ENCODE measurements around the gene WSCD1.

Gene WSCD1

DNA sequence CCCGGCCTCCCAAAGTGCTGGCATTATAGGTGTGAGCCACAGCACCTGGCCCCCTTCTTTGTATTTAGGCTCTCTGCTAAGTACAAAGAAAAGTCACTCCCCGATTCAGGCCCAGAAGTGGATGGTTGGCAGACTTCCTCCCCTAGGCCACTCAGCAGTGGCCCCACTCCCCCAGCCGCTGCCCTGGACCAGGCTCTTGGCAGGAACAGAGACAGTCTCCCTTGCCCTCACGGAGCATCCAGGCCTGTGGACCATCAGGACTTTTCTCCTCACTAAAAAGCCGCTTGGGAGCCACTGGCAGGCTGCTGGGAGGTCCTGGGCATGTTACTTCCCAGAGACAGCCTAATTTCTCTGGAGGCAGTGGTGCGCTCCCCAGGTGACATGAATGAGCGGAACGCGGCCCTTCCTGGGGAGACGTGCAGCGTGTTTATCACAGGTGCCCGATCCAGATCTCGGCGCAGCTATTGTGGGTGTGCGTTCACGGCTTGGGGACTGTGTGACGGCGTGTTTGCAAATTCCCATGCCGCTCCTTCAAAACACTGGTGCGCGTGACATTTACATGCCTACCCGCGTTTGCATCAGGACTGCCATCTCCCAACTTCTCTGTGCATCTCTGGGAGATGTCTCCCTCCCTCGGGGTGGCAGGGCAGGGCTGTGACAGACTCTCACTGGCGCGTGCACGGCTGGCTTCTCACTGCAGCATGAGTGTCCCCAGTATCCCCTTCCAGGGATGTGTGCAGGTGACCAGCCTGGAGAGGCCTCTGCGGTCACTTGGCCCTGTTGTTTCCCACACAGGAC, 16.6 kb downstream of the WSCD1 start:
- no peak for DNase-seq

DNA sequence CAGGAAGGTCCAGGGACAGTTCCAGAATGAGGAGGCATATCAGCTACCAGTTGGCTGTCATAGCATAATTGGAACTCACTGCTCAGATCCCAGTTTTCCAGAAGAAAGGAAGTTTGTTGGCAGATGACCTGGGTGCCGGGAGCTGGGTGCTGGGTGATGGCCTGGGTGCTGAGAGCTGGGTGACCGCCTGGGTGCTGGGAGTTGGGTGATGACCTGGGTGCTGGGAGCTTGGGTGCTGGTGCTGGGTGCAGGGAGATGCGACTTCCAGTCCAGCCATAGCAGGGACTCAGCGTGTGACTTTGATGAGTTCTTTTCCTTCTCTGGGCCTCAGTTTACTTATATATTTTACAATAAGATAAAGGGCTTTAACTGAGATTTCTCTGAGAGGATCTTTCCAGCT, 18.0 kb downstream of the WSCD1 start:
- DNase-seq: no peak

DNA sequence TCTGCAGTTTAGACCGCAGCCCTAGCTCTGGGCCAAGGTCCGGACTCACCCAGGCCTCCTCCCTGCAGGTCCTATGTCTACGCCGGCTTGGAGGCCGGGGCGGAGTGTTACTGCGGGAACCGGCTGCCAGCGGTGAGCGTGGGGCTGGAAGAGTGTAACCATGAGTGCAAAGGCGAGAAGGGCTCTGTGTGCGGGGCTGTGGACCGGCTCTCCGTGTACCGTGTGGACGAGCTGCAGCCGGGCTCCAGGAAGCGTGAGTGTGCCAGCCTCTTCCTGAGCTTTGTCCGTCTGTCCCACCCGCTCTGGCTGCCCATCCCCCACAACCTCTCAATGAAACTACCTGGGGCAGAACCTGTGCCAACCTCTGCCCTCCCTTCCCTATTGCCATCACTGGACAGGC, 20.1 kb downstream of the WSCD1 start:
- DNase-seq: no peak

DNA sequence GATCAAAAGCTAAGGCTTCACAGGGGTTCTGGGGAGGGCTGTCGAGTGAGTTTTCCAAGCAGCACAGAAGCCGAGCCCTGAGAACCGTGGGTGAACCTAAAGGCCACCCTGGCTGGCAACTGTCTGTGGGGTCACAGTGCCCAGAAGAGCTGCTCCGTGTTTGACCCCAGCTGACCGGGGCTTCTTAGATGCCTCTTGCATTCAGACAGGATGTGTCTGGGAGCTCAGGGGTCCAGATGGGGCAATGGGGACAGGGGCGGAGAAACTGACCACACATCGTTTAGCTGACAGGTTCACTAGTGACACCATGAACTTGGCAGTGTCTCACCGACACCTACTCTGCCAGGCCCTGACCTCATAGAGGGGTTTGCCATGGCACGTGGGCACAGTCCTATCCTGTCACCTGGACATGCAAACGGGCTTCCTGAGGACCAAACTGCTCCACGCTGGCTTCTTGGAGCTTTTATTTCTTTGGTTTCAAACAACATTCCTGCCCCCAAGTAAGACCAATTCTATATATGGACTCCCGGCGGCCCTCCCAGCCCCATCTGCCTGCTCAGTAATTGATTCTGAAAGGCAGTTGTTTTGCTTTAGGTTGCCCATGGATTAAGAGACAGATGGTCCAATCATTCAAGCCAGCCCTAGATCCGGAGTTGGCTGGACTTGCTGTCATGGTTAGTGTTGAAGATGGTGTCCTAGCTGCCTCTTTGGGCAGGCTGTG, 22.2 kb downstream of the WSCD1 start:
- DNase-seq: no peak

DNA sequence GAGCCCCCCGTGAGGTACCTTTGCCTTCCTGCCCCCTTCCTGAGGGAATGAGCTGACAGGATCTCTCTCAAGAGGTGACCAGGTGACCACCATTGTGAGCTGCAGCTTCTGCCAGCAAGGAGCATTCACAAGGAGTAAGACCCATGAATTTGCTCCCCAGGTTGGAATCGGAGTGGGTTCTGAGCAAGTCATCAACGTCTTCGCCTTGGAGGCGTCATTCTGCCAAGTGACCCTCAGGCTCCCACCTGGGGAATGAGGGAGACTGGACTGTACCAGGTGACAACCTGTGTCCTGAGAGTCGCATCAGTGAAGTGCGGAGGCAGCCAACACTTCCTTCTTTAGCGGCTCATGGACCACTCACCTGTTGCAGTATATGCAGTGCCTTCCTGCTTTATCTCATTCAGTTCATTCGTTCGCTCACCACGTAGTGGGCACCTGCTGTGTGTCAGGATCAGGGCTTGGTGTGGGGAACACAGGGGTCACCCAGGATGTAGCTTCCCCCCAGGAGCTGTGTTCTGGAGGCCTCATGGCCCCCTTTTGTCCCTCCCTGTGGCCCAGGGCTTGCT, 22.8 kb downstream of the WSCD1 start:
- no peak for DNase-seq

DNA sequence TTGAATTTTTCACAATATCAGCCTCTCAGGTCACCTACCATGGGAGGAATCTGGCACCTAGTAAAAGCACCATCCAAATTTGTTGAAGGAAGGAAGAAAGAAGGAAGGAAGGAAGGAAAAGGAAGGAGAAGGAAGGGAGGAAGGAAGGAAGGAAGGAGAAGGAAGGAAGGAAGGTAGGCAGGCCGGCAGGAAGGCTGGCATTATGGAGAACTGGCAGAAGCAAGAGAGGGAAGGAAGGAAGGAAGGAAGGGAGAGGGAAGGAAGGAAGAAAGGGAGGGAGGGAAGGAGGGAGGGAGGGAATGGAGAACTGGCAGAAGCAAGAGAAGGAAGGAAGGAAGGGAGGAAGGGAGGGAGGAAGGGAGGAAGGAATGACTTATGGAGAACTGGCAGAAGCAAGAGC, 24.3 kb downstream of the WSCD1 start:
- DNase-seq: no peak

DNA sequence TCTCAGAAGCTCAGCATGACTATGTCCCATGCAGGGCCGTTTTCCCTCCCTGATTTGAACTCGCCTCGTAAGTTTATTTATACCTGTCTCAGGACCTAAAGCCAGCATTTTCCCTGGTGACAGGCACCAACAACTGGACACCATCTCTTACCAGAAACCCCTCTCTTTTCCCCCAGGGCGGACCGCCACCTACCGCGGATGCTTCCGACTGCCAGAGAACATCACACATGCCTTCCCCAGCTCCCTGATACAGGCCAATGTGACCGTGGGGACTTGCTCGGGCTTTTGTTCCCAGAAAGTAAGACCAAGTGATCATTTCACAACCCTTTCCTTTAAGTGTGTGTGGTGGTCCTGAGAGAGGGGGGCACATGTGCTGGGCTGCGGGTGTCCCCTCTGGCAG, 24.7 kb downstream of the WSCD1 start:
- no peak for DNase-seq

DNA sequence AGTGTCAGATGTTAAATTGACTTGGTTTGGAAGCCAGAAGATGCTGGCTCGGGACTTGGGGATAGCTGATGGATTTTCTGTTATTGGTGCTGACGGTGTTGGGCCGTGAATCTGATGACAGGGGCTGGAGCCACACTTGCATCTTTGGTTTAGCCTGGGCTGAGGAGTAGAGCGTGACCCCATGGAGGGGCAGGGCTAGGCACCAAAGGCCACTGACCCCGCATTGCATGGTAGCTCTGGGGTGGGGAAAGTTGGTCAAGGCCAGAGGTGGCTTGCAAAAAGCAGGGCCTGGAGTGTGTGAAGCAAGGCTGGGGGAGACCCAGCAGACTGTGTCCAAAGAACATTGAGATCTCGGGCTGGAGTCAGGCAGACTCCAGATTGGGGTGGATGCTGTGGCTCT, 25.3 kb downstream of the WSCD1 start:
- no peak for DNase-seq

DNA sequence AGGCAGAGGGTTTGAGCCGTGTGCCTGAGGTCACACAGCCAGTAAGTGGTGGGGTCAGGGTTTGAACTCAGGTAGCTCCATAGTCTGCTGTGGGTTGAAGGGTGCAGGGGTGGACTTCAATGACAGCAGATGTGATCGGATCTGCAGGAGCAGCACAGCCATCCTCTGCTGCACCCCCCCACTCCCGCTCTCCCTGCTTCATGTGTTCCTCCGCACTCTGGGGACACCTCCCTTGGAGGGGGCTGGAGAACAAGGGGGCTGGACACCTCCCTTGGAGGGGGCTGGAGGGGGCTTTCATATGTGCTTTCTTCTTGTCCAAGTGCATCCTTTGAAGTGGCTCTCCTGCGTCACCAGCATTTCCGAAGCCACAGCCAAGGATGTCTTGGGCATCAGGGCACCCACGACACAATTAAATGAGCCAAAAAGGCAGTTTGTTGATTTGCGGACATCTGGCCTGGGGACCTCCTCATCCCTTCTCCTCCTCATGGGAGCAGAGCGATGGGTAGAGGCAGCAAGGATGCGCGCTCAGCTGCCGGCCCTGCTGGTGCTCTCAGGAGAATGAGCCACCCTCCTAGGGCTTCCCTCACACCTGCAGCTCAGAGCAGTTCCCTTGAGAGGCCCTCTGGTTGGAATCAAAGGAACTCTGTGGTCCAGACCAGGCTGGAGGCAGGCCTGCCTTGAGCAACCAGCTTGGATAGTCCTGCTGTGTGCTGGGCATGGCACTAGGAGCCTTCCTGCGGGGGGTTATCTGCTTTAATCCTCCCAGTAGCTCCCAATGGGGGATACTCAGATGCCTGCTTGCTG, 26.2 kb downstream of the WSCD1 start:
- no peak for DNase-seq

DNA sequence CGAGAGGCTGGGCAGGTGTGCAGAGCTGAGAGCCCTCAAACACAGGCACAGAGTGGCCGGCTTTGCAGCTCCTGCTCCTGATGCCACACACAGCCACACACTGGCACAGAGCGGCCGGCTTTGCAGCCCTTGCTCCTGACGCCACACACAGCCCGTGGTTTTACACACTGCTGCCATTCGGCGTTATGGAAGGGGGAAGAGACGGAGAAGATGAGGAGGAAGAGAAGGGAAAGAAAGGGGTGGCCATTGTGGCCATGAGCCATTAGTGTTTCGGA, 26.8 kb downstream of the WSCD1 start:
- no peak for DNase-seq

DNA sequence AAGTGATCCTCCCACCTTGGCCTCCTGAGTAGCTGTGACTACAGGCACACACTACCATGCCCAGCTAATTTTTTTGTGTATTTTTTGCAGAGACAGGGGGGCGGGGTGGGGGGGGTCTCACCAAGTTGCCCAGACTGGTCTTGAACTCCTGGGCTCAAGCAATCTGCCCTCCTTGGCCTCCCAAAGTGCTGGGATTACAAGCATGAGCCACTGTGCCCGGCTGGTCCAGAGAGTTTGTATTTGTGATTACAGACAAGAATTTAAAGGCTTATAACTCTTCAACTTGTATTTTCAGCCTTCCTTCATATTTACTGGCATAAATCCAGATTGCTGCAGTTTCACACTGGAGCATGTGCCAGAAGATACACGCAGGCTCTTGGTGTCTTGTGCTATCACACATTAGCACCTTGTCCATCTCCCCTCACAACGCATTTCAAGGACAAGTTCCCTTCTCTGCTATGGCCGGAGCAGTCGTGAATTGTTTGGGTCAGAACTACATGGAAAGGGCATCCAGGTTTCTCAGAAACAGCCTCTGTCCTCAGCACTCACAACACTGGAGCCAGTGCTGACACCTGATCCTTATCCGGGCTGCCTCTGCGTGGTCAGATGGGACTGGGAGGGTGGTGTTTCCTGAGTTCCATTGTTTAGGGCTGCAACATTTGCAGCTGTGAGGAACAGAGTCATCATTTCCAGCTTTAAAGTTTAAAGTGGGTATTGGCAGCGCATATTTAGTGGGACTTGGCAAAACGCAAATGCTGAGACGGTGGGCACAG, 28.1 kb downstream of the WSCD1 start:
- DNase-seq: no peak

DNA sequence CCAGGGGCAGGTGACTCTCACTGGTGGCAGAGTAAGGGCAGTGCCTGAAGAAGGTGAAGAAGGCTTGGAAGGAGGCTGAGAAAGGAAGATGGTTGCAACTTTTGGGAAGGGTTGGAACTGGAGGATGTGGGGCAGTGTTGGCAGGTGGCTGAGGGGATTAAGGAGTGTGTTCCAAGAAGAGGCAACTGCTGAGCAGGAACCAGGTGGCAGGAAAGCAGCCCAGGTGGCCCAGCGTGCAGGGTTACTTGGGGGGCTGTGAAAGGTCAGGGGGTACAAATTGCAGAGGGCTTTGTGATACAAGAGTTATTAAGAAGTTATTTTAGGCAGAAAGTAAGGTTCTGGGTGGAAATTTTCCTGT, 28.6 kb downstream of the WSCD1 start:
- no peak for DNase-seq

DNA sequence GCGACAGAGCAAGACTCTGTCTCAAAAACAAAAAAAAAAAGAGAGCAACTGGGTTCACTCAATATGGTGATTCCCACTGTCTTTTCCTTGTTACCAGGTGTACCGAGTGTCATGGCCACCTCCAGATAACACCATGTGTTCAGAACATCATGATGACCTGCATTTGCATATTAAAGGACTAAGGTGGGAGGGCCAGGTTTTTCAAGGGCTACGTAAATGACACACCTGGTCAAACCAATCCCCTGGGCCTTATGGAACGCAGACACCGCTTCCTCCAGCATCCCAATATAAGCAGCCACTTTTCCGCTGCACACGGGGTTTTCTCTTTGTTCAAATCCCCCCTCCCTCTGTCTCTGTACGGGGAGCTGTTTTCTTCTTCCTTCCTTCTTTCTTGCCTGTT, 29.3 kb downstream of the WSCD1 start:
- DNase-seq: no peak

DNA sequence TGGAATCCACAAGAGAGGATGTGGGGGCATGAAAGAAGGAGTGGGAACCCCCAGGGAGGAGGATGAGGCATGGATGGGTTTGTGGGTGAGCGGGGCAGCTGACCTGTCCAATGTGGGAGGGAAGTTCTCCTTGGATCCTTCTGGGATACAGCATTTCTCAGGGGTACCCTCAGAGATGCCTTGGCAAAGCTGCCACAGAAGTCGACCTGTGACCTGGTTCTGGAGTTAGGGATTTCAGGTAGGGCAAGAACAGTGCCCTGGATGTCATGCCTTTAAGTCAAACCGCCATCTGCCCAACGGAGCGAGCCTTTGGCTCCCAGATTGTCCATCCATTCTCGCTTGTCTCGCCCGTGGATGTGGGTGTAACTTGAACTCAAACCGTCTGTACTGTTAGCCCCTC, 30.0 kb downstream of the WSCD1 start:
- DNase-seq: no peak

DNA sequence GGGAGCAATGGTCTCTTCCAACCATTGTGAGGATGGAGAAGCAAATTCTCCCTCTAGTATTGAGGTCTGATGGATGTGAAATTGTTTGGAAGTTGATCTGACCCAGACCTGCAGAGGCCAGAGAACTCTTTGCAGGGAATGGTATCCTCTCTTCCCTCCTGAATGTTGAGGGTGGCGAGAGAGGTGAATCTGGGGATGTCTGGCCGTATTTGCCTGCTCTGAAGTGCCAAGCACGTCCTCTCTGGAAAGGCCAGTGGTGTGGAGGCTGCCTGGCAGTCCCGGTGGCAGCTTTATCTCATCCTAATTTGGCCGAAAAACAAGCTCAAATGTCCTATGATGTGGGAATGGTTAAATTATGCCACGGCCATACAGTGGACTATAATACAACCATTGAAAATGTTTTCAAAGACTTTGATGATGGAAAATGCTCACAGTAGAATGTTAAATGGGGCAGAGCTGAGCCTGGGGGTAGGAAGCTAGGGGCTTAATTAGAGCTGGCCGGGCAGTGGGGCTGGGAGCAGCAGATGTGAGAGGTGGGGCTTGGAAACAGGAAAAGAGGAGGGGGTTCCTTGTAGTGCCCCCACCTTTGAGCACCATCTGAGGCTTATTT, 30.8 kb downstream of the WSCD1 start:
- DNase-seq: no peak

DNA sequence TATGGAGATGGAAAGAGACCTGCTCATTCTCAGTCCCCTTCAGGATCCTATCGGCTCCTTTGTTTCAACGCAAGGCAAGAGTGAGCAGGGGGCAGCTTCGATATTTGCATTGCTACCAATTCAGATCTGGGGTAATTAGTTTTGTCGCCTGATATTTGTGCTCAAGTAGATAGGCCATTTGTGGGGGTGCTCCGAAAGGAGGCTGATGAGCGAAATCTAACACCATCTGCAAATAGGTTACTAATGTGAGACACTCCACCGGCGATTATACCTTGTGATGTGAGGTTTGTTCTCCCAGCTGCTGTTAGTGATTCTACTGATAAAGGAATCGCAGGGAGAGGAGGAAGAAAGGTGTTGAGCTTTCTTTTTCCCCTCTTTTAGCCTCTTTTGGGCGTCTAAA, 31.5 kb downstream of the WSCD1 start:
- no peak for DNase-seq

DNA sequence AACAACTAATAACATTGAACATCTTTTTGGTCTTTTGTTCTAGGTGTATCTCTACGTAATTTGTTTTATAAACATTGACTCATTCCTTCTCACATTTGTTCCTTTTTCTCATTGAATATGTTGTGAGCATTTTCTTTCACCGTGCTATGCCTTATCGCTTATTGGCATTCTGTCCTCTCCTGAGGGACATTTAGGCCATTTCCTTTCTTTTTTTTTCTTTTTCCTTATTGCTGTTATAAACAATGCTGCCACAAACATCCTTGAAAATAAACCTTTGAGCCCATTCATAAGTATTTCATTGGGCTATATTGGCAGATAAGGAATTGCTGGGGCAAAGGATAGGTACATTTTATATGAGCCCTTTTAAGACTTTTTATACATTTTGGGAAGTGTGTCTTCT, 32.4 kb downstream of the WSCD1 start:
- DNase-seq: no peak

DNA sequence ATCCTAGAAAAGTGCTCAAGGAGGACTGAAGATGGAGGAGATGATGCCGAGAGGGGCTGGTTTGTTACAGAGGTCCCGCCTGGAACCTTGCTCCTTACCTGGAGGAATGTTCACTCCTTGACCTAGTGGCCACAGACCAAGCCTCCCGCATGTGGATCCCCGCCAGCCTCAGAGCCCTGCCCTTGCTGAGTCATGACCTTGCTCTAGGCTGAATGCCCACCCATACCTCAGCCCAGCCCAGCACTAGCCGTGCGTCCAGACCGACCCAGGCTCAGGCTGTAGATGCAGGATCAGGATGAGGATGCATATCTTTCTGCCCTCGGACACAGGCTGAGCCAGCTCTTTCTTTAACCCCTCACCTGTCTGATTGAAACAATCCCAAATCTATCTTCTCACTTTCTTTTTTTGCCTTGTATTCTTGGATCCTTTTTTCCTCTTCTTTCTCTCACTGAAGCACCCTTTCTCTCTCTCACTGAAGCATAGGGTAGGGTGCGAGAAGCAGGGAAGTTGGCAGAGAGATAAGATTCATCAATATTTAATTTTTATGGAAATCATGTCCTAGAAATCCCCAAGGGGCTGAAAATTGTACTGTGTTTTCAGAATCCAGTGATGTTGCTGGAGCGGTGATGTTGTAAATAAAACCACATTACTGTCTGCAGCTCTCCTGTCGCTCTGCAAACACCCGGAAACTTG, 34.9 kb downstream of the WSCD1 start:
- no peak for DNase-seq

DNA sequence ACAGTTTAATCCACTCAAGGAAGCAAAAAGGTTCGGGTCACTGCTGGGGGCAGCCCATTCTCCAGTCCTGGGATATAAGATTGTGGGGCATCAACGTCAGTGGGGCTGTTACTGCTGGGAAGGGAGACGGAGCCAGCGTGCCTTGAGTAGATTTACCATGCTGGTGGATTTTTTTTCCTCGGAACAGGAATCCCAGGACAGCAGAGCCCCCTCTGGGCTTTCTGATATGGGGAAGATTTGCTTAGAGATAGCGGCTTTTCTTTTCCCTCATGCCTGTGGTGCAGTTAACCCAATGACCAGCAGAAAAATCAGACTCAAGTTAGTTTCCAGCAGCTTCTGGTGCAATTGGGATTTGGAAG, 35.4 kb downstream of the WSCD1 start:
- DNase-seq: no peak

DNA sequence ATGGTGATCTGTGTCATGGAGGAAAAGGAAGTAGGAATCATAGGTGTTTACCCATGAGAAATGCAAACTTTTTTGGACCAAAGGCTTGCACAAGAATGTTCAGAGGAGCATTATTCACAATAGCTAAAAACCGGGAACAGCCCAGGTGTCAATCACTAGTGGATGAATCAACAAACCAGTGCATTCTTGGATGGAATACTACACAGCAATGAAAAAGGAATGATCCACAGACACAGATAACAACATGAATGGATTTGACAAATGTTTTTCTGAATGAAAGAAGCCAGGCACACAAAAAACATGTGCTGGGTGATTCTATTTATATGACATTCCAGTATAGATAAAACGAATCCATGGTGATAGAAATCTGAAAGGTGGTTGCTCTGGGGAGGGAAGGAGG, 36.0 kb downstream of the WSCD1 start:
- DNase-seq: no peak

DNA sequence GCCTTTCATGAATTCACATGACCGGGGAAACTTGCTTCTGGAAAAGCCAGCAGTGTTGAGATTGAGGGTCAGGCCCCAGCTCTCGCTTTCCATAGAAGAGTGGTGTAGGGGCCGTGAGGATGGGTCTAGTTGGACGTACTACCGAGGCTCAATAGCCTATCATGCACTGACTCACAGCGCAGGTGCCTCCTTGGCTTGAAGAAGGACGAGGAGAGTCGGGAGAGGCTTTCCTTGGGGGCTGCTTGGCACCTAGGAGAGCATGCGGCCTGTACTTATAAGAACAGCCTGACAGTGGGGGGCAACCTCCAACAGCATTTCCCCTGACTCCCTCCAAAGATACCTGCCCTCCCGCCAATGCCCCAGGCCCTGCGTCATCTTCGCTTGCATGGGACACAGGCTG, 37.6 kb downstream of the WSCD1 start:
- no peak for DNase-seq

DNA sequence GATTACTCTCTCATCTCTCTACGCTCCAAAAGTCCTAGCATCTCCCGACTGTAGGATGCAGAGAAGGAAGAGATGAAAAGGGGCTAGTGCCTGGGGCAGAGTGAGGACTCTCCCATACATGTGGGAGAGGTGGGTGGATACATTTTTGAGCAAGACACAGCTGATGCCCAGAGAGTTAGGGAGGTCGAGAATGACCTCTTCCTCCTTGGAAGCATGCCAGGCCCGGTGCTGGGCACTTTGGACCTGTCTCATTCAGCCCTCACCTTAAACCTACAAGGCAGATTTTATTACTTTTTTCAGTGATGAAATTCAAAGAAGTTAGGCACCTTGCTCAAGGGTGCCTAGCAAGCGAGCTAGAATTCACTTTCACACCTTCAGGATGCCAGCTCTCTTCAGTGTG, 38.2 kb downstream of the WSCD1 start:
- DNase-seq: no peak

Data from suppressor macrophage (primary cell).